Germinal center (tissue), 1 donor: ENCODE measurements around the gene SESN2.
"Not testable (repeated sequence)": the region's sequence is repeated elsewhere in the genome, so short reads cannot be mapped to it uniquely, and the experiment has no call there.

Experiments used
- DNase-seq: peaks from one replicate; pipeline ENCODE4 v3.0.0; 2012; ENCODE audit warnings: mixed read lengths, low spot score

SESN2 gene

GRCh38 chr1:28288487-28288886 lies 29.2 kb downstream of the SESN2 start:
- DNase-seq, result no peak

- no peak for DNase-seq
Observed at GRCh38 chr1:28290851-28291250, 31.5 kb downstream of the SESN2 start.

- DNase-seq, result no peak
Observed at GRCh38 chr1:28291711-28292110, 32.4 kb downstream of the SESN2 start.

- DNase-seq, result no peak
Observed at GRCh38 chr1:28295936-28296335, 36.6 kb downstream of the SESN2 start.

- DNase-seq, result no peak
Observed at GRCh38 chr1:28296401-28297261, 37.3 kb downstream of the SESN2 start.

- no peak for DNase-seq
Observed at GRCh38 chr1:28297826-28298225, 38.5 kb downstream of the SESN2 start.

GRCh38 chr1:28298438-28298837 lies 39.1 kb downstream of the SESN2 start:
- DNase-seq, result no peak

- no peak for DNase-seq
Observed at GRCh38 chr1:28301368-28302174, 42.3 kb downstream of the SESN2 start.

- no peak for DNase-seq
Observed at GRCh38 chr1:28302247-28302646, 42.9 kb downstream of the SESN2 start.

GRCh38 chr1:28306301-28306949 lies 47.1 kb downstream of the SESN2 start:
- DNase-seq, result no peak

GRCh38 chr1:28308750-28309149 lies 49.4 kb downstream of the SESN2 start:
- no peak for DNase-seq

GRCh38 chr1:28309702-28310101 lies 50.4 kb downstream of the SESN2 start:
- DNase-seq, result no peak

GRCh38 chr1:28313702-28314546 lies 54.6 kb downstream of the SESN2 start:
- DNase-seq, result no peak

- no peak for DNase-seq
Observed at GRCh38 chr1:28314547-28314941, 55.2 kb downstream of the SESN2 start.

- no peak for DNase-seq
Observed at GRCh38 chr1:28317014-28317413, 57.7 kb downstream of the SESN2 start.

- DNase-seq, result no peak
Observed at GRCh38 chr1:28322194-28322593, 62.9 kb downstream of the SESN2 start.

GRCh38 chr1:28323720-28324119 lies 64.4 kb downstream of the SESN2 start:
- DNase-seq, result no peak

GRCh38 chr1:28326515-28326914 lies 67.2 kb downstream of the SESN2 start:
- DNase-seq, result peak; percentile 27

- no peak for DNase-seq
Observed at GRCh38 chr1:28326984-28327383, 67.7 kb downstream of the SESN2 start.

- DNase-seq, result not testable (repeated sequence)
Observed at GRCh38 chr1:28327431-28327830, 68.1 kb downstream of the SESN2 start.

GRCh38 chr1:28328228-28328648 lies 68.9 kb downstream of the SESN2 start:
- no peak for DNase-seq
